HG03039 (cell line): ENCODE data around the gene GPNMB.
"Not testable (repeated sequence)": the region's sequence is repeated elsewhere in the genome, so short reads cannot be mapped to it uniquely, and the experiment has no call there.

Source experiments
- ATAC-seq: cut with Tn5 transposase; IDR thresholded peaks from one replicate; pipeline ENCODE4 v1.9.1; 2021; ENCODE audit warnings: mild to moderate bottlenecking, moderate library complexity; ENCODE audit not compliant: unreplicated experiment

GPNMB gene

DNA sequence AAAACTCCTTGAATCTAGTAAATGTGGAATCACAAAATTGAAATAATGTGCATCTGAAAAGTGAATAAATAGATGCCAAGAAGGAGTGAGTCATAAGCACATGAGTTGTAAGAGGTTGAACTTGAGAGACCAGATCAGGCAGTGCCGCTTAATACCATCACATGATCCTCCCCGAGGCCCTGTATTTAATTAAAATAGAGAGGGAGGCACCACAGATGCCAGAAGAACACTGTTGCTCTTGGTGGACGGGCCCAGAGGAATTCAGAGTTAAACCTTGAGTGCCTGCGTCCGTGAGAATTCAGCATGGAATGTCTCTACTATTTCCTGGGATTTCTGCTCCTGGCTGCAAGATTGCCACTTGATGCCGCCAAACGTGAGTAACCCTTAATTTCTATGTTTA, at the start of gene GPNMB:
TSS of gene GPNMB (plus strand) at position 221 of the 400 bp plus-strand sequence. CDS start at position 304, 83 bp downstream.
- no peak for ATAC-seq

DNA sequence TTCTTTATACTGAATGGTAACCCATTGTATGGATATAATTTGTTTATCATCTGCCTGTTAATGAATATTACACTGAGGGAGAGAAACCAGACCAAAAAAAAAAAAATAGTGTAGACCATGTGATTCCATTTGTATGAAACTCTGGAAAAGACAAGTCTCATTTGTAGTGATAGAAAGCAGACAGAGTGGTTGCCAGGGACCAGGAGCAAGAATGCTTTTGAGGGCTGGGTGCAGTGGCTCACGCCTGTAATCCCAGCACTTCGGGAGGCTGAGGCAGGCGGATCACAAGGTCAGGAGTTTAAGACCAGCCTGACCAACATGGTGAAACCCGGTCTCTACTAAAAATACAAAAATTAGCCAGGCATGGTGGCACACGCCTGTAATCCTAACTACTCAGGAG, 48.8 kb upstream of the GPNMB start:
- ATAC-seq, result not testable (repeated sequence)

DNA sequence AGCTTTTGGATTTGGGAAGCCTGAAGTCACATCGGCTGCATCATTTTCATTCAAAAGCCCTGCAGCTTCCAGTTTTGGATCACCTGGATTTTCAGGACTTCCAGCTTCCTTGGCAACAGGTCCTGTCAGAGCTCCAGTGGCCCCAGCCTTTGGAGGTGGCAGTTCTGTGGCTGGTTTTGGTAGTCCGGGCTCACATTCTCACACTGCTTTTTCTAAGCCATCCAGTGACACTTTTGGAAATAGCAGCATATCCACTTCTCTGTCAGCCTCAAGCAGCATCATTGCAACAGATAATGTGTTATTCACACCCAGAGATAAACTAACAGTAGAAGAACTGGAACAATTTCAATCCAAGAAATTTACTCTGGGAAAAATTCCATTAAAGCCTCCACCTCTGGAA, 46.2 kb upstream of the GPNMB start:
- no peak for ATAC-seq

DNA sequence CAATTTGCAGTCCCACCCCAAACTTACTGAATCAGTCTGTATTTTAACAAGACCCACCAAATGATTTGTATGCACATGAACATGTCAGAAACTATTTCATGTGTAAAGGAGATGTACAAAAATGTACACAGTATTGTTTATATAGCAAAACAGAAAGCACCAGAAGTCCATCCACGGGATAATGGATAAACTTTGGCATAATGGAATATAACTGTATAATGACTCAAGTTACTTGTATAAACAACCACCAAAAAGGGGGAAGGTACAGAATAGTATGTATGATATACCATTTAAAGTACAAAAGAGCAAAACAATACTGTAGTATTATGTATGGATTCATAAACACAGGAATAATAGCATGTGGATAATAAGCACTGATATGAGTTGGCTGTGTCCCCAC, 42.3 kb upstream of the GPNMB start:
- no peak for ATAC-seq

DNA sequence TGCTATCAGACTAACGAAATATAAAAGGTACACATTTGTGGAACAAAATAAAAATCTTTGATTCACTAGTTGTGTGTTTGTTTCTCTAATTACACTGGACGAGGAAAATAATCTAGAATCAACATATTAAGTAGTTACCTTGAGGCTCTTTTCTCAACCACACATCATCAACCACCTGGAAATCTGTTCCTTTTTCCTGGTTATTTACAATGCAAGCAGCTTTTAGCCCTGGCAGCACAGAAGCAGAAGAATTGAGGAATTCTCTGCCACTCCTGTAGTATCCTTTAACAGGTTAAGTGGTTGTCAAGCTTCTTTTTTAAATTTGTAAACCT, 41.0 kb upstream of the GPNMB start:
- ATAC-seq, result no peak

DNA sequence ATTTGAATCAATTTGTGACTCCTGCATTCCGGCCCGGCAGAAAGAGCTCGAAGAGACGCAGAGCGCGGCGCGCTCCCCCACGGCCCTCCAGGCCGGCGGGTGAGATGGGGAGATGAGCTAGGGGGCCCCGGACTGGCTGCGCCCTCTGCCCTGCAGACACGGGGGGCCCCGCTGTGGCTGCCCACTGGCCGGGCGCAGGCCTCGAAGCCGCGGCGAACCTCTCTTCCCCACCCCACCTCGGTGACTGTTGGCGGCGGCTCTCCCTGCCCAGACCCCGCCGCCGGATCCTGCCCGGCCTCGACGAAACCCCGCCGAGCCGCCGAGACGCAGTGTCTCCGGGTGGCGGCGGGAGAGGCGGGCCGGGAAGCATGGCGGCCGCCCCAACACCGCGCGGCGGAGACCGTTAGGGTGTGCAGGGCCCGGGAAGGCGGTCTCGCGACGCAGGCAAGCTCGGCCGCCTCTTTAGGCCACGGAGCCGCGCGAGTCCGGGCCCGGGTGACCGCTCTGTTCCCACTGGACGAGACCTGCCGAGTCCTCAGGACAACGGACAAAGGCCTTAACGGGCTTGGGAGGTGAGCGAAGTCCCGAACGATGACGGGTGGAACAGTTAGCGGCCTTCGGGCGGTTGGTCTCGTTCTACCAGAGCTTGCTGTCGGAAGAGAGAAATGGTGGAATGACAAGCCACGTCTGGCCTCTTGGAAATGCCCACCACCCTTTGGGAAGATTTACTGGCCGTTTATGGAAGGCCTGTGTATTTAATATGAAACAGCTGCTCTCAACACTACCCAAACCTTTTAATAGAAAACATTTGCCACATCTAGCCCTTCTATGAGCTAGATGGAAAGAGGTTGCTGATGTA, 40.4 kb upstream of the GPNMB start:
- no peak for ATAC-seq

DNA sequence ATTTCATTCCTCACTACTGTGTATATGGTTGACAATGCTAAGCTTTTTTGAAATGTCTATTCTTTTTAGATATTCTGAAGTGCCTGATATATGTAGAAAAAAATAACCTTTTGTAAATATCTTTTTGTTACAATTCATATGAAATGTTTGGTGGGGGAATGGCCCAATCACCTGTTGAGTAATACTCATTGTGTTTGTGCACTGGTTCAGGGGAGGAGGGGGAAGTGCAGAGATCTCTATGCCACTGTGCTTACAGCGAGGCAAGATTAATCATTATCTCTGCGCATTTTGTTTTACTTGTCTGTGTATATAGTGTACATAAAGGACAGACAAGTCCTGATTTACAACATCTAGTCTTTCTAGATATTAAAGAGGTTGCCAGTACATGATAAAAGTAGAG, 39.6 kb upstream of the GPNMB start:
- no peak for ATAC-seq

DNA sequence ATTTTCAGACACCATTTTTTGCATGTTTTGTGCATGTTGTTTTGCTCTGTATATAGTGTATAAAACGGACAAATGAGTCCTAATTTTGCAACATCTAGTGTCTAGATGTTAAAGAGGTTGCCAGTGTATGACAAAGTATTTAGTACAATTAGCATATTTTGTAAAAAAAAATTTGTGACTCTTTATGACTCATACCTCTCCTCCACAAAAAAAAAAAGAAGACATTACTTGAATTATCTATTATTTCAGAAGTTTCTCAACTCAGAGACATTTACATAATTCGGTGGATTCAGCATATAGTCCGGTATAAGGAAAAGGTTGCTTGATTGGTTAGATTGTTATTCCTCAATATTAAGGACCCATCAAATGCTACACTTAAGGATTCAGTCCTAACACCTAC, 38.7 kb upstream of the GPNMB start:
- no peak for ATAC-seq

DNA sequence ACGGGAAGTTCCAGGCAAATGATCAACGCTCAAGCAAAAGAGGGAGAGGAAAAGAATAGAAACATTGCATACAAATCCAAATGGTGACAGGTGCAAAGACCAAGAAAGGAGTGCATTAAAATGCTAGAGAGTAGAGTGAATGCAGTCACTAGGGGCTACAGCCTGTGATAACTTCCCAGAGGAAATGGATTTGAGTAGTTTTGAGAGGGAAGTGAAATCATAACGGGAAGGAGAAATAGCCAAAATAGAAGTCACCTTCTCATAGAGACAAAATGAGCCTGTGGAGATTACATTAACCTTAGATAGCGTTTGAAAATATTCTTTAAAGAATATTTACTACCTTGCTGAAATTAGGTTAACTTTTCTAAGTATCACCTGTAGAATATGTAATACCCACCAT, 38.3 kb upstream of the GPNMB start:
- ATAC-seq, result no peak

DNA sequence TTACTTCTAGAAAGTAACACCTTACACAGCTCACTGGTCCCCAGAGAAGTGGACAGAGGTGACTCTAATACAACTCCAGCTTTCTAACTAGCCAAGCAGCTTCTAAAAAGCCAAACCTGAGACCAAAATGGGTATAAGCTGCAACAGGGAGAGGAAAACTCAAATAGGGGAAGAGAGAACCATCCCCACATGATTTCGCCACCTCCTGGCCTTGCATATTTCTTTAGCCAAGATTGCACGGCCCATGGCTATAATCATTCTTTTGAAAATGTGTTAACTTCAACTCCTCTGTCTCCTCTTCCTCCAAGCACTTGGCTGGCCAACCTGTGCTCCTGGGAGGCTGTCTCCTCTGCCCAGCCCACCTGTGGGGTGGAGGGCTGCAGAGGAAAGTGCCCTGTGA, 36.1 kb upstream of the GPNMB start:
- ATAC-seq, result no peak

DNA sequence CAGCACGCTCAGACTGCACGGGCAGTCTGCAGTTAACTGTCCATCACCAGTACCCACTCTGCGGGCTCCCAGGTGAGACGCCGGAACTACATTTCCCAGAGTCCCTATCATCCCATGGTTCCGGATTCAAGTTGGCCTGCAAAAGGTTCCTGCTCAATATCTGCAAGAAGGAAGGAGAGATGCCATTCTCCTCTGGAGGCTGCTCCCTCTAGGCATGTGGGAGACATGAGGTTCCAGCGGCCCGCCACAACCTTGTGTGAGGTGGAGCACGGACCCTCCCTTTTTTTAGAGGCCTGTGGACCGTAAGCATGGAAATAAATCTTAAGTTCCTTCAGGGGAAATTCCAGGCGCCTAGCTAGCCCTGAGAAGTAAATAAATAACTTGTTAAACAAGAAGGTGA, 35.0 kb upstream of the GPNMB start:
- no peak for ATAC-seq

DNA sequence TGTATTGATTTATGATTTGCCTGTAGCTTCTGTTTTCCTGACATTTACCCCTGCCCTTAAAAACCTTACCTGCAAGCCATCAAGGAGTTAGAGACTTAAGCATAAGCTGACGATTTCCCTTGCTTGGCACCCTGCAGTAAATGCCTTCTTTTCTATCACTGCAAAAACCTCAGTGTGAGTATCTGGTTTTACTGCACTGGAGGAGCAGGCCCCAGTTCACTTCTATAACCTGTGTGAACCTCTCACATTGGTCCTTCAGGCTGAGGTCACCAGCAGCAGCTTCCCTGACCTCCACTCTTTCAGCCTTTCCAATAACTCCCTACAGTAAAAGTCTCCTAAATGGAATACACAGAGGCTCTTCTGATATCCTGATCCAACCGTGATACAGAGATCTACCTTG, 34.2 kb upstream of the GPNMB start:
- no peak for ATAC-seq

DNA sequence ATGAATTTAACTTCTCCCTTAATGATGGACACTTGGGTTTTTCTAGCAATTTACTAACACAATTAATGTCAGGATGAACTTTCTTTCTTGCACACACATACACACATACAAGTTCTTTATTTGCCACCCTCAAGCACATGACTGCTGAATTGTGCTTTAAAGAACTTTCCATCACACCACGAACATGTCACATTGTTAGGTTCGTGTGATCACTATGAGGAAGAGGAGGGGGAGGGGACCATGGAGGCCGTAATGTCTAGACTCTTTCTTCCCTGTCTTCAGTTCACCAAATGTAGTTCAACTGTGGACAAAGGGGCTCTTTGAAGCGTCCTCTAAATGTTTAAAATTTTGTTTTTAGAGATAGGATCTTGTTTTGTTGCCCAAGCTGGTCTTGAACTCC, 33.7 kb upstream of the GPNMB start:
- ATAC-seq, result no peak

DNA sequence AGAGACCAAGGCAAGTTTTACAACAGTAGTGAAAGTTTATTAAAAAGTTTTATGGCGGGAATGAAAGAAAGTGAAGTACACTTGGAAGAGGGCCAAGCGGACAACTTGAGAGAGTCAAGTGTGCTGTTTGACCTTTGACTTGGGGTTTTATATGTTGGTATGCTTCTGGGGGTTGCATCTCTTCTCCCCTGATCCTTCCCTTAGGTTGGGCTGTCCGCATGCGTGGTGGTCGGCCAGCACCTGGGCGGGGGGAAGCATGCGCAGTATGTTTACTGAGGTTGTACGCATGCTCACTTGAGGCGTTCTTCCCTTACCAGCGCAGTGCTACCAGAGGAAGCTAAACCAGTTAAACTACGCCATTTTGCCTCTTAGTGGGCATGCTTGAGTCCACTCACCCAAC, 32.8 kb upstream of the GPNMB start:
- no peak for ATAC-seq

DNA sequence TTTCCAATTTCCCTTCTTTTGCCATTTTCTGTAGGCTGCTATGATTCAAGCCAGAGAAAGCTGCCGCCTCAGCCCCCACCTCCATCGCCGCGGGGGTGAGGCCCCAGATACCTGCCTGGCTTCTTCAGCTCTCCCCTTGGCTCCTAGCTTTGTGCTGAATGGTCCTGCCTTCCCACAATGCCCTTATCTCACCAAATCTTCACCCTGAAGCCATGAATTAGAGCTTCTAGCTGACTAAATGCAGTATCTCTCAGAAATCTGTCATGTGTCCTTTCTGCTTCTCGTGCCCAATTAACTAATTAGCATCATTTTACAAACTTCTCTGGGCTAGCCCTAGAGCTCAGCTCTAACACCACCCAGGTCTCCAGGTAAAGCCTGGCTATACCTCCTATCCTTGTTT, 32.2 kb upstream of the GPNMB start:
- no peak for ATAC-seq

DNA sequence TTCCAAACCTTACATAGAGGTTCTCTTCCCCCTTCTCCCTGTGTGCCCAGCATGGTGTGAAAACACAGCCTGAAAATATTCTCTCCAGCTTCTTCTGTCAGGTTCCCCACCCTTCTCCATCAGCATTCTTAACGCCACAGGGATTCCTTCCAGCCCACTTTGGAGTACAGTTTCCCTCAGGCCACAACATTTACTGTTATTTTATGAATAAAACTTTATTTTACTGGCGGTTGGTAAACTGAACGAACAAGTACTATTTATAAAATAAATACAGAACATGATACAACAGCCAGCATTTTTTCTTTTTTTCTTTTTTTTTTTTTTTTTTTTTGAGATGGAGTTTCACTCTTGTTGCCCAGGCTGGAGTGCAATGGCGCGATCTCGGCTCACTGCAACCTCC, 31.6 kb upstream of the GPNMB start:
- ATAC-seq, result no peak

DNA sequence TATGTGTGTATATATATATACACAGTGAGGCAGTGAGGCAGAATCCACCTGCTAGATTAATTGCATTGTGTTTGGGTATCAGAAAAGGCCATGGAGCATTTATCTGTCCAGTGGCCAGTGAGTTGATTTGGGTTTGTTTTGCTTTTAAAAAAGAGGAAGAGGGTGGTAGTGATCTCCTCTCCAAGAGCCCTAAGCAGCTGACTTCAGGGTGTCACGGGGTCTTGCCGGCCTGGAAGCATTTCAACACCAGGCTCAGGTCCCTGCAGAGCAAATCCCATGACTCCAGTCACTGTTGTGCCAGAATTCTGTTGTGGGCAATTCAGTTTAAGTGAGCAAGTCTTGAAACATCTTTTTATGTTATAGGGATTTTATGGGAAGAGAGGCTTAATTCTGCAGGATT, 30.6 kb upstream of the GPNMB start:
- no peak for ATAC-seq

DNA sequence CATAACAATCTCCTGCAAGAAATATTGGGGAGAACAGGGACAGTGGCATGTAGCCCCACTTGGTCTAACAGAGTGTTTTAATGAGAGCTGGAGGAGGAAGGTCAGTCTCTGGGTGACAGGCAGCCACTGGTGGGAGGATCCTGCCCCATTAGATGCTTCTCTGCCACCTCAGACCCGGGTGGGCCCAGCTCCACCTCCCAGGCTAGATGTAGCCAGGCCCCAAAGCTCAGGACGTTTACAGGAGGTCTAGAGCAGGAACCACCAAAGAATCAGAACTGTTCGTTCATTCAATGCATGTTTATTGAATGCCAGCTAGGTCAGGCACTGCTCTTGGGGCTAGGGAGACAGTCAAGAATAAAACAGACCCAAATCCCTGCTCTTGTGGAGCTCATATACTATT, 28.4 kb upstream of the GPNMB start:
- ATAC-seq, result no peak

DNA sequence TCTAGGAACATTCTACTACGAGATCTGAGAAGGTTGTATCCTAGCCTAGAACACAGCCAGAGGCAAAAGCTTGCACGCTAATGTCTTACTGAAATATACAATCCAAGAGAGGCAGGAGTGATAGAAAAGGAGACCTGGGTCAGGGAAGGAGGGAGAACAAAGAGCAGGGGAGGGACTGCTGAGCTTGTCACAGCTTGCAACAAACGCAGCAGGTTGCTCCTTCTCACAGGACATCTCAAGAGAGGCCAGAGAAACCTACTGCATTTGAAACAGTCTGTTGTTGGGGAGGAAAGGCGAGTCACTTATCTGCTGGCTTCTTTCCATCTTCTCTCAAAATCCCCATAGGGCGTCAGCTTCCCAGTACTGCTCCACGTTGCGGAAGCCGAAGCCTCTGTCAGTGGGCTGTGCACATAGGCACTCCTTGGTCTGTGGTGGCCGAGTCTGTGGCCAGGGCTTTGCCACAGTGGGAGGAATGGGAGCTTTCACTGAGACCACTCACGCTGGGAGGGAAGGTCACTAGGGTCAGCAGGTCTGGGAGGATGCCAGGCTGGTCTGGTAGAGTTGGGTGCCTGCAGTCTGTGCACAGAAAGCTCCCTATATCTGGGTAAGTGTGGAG, 25.8 kb upstream of the GPNMB start:
- no peak for ATAC-seq

DNA sequence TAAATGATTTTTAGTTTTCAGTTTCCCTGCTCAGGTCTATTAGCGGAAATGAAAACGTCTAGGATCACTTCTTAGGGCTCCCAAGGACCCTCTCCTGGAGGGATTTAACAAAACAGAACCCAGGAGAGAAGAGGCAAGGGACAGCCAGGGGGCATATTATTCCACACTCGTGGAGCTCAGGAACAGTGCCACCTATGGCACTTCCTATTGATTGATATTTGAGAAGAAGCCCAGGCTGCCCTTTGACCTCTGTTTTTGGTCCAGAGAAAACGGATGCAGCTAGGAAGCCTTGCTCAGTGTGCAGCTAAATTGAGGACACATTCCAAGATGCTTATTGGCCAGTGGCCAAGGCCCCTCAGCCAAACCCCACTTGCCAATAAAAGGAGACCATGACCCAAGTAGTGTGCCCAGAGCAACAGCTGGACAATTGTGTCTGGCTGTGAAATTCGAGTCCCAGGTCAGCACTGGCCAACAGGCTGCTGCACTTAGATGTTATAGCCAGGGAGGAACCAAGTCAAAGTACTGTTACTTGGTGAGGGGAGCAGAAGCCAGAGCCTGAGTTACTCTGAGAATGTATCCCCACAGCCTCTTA, 24.0 kb upstream of the GPNMB start:
- no peak for ATAC-seq

DNA sequence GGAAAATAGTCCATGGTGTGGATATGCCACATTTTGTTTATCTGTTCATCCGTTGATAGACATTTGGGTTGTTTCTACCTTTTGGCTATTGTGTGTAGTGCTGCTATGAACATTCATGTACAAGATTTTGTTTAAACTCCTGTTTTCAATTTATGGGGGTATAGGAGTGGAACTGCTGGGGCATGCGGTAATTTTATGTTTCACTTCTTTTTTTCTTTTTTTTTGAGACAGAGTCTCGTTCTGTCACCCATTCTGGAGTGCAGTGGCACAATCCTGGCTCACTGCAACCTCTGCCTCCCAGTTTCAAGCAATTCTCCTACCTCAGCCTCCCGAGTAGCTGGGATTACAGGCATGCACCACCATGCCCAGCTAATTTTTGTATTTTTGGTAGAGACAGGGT, 22.2 kb upstream of the GPNMB start:
- not testable (repeated sequence) for ATAC-seq

DNA sequence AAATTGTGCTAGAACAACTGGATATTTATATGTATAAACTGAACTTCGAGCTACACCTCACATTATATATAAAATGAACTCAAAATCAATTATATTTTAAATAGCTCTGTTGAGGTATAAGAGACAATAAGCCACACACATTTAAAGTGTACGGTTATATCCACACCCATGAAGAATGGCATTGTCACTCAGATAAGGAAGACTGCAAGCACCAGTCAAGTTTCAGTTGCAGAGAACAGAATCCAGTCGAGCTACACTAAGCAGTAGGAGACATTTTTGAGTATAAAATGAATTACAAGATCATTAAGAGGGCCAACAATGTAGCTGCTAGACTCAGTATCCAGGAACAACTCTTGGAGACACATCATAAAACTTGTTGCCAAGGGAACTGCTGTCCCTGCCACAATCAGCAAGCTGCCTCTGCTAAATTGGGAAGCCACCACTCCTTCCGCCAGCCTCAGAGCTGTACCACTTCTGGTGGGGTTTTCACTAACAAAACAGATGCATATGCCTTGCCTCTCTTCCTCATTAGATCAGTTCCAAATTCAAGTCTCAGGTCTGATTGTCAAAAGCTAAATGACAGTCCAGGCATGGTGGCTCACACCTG, 19.6 kb upstream of the GPNMB start:
- no peak for ATAC-seq
